Measurements from ENCODE around the gene RAB3A.

- TF ChIP-seq CTCF (conservative IDR thresholded peaks at IDR 0.05; ENCODE audit: low read length) (no peak), EZH2phosphoT487 (IDR thresholded peaks at IDR 0.05; ENCODE audit: borderline replicate concordance, low read depth, low read length) (no peak)
Measured at GRCh38 chr19:18223860-18224524, 20.1 kb upstream of the RAB3A start.
